Measurements from ENCODE around the gene CORO1C. TPM values are rescaled to one million over a fixed set of nuclear protein-coding genes. Genes with fewer than 3 reads are reported as not detected.

CORO1C gene
- total RNA-seq, 1 experiment from 2014 or later, result 208 TPM

DNA sequence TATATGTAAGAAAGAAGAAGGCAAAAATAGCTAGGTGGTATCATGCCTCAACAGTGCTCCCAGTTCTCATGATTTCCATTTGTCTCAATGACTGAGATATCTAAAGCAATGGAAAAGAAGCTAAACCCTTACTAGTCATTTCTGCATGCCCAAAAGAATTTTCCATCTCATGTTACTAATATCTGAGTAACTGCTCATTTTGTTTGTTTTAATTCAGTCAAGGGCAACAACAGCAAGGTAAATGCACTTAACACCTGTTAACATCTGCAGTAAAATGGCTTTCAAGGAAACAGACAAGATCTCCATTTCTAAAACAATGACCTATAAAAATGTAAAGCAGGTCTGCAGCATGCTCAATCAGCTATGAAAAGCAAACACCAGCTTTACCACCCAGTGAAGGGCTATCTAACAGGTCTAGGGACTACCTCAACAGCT is 78.2 kb downstream of the CORO1C start:
- ChIA-PET CTCF (no interaction called here), POLR2A (ENCODE audit: low non-redundant PET) (no interaction called here)
- no peak overlapping the region for H3K4me3 ChIP-seq (ENCODE audit: low read depth, low read length, poor library complexity, severe bottlenecking)
- no peak overlapping the region for H3K27ac ChIP-seq (ENCODE audit: low read depth, low read length, poor library complexity, severe bottlenecking)
- H3K36me3 ChIP-seq (ENCODE audit: insufficient read depth, low read length, poor library complexity, severe bottlenecking), result peaks cover 54% of the 10 kb centered on the region
- intact Hi-C loops (cut with micrococcal nuclease; ENCODE audit: unreplicated experiment), result no loop called here
- no peaks in the 10 kb centered on the region for H3K27me3 ChIP-seq (replicated peaks; ENCODE audit: insufficient read depth, low read depth, low read length, poor library complexity)
- no TSS peak for BruUV-seq (replicated peaks)
- TF ChIP-seq, protein P1, sequence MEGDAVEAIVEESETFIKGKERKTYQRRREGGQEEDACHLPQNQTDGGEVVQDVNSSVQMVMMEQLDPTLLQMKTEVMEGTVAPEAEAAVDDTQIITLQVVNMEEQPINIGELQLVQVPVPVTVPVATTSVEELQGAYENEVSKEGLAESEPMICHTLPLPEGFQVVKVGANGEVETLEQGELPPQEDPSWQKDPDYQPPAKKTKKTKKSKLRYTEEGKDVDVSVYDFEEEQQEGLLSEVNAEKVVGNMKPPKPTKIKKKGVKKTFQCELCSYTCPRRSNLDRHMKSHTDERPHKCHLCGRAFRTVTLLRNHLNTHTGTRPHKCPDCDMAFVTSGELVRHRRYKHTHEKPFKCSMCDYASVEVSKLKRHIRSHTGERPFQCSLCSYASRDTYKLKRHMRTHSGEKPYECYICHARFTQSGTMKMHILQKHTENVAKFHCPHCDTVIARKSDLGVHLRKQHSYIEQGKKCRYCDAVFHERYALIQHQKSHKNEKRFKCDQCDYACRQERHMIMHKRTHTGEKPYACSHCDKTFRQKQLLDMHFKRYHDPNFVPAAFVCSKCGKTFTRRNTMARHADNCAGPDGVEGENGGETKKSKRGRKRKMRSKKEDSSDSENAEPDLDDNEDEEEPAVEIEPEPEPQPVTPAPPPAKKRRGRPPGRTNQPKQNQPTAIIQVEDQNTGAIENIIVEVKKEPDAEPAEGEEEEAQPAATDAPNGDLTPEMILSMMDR (conservative IDR thresholded peaks at IDR 0.05; ENCODE audit: low read depth, low read length), result no peak
- no peak for TF ChIP-seq EZH2 (IDR thresholded peaks at IDR 0.05; ENCODE audit: borderline replicate concordance, low read depth, low read length, poor library complexity, severe bottlenecking)
- H3K4me1 ChIP-seq (ENCODE audit: insufficient read depth, low read length, poor library complexity, severe bottlenecking), result no peaks in the 10 kb centered on the region
- no peak for DNase-seq (ENCODE audit: low spot score)
- no peaks in the 10 kb centered on the region for H3K9me3 ChIP-seq (ENCODE audit: low read depth, low read length, poor library complexity, severe bottlenecking)

DNA sequence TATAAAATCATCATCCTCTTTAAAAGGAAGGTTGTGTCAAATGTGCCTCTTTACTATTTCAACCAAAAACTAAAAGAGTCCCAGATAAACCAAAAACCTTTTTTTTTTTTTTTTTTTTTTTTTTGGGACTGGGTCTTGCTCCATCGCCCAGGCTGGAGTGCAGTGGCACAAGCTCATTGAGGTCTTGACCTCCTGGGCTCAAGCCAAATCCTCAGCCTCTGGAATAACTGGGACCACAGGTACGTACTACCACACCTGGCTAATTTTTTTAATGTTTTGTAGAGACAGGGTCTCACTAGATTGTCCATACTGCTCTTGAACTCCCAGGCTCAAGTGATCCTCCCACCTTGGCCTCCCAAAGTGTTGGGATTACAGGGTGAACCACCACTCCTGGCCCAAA is 81.2 kb downstream of the CORO1C start:
- peaks cover 65% of the 10 kb centered on the region for H3K36me3 ChIP-seq (ENCODE audit: insufficient read depth, low read length, poor library complexity, severe bottlenecking)
- no peaks in the 10 kb centered on the region for H3K4me1 ChIP-seq (ENCODE audit: insufficient read depth, low read length, poor library complexity, severe bottlenecking)
- POLR2A ChIA-PET (ENCODE audit: low non-redundant PET), result no interaction called here
- no peak overlapping the region for H3K4me3 ChIP-seq (ENCODE audit: low read depth, low read length, poor library complexity, severe bottlenecking)
- TF ChIP-seq, protein P1 (conservative IDR thresholded peaks at IDR 0.05; ENCODE audit: low read depth, low read length), result no peak
- TF ChIP-seq EZH2 (IDR thresholded peaks at IDR 0.05; ENCODE audit: borderline replicate concordance, low read depth, low read length, poor library complexity, severe bottlenecking), result no peak
- no peak overlapping the region for H3K27ac ChIP-seq (ENCODE audit: low read depth, low read length, poor library complexity, severe bottlenecking)
- DNase-seq (ENCODE audit: low spot score), result no peak
- H3K27me3 ChIP-seq (replicated peaks; ENCODE audit: insufficient read depth, low read depth, low read length, poor library complexity), result no peaks in the 10 kb centered on the region
- CTCF ChIA-PET, result no interaction called here
- no TSS peak for BruUV-seq (replicated peaks)
- no peaks in the 10 kb centered on the region for H3K9me3 ChIP-seq (ENCODE audit: low read depth, low read length, poor library complexity, severe bottlenecking)
- intact Hi-C loops (cut with micrococcal nuclease; ENCODE audit: unreplicated experiment), result no loop called here

DNA sequence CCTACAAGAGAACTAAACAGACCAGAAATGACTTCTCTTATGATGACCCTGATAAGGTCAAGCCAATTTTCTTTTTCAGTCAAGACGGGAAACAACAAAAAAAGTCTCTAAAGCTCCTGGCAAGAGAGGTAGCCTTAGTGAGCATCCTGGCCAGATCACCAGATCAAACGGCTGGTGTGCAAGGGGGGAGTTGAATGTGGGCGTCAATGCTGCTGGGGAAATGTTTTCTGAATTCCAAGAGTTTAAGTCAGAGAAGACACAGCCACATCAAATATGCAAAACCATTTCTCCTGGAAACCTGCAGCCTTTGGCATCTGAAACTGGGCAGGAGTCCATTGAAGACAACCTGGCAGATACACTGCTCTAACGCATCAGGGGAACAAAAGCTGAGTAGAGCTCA is 81.6 kb downstream of the CORO1C start:
- peaks cover 69% of the 10 kb centered on the region for H3K36me3 ChIP-seq (ENCODE audit: insufficient read depth, low read length, poor library complexity, severe bottlenecking)
- POLR2A ChIA-PET (ENCODE audit: low non-redundant PET), result no interaction called here
- intact Hi-C loops (cut with micrococcal nuclease; ENCODE audit: unreplicated experiment), result no loop called here
- H3K9me3 ChIP-seq (ENCODE audit: low read depth, low read length, poor library complexity, severe bottlenecking), result no peaks in the 10 kb centered on the region
- H3K27me3 ChIP-seq (replicated peaks; ENCODE audit: insufficient read depth, low read depth, low read length, poor library complexity), result no peaks in the 10 kb centered on the region
- CTCF ChIA-PET, result no interaction called here
- no peaks in the 10 kb centered on the region for H3K4me1 ChIP-seq (ENCODE audit: insufficient read depth, low read length, poor library complexity, severe bottlenecking)
- no peak overlapping the region for H3K4me3 ChIP-seq (ENCODE audit: low read depth, low read length, poor library complexity, severe bottlenecking)
- DNase-seq (ENCODE audit: low spot score), result no peak
- BruUV-seq (replicated peaks), result no TSS peak
- H3K27ac ChIP-seq (ENCODE audit: low read depth, low read length, poor library complexity, severe bottlenecking), result no peak overlapping the region
- TF ChIP-seq EZH2 (IDR thresholded peaks at IDR 0.05; ENCODE audit: borderline replicate concordance, low read depth, low read length, poor library complexity, severe bottlenecking), result no peak
- TF ChIP-seq, protein P1 (conservative IDR thresholded peaks at IDR 0.05; ENCODE audit: low read depth, low read length), result no peak
